GM11168 (cell line): ENCODE results near the gene GDPD5.

Source experiments
- in situ Hi-C: fragments of 300-500 bp; cut with MboI; formaldehyde crosslinking; loops from one replicate; pipeline ENCODE4 v1.12.0; 2022; ENCODE audit warnings: low sequenced_read_pairs; ENCODE audit not compliant: unreplicated experiment

Gene GDPD5

GRCh38 chr11:75518771-75519653 is 6.7 kb downstream of the GDPD5 start:
- in situ Hi-C loops = no loop called here

GRCh38 chr11:75518204-75518549 is 7.6 kb downstream of the GDPD5 start:
- in situ Hi-C loops = no loop called here

GRCh38 chr11:75516886-75517285 is 8.9 kb downstream of the GDPD5 start:
- in situ Hi-C loops = no loop called here

GRCh38 chr11:75516140-75516539 is 9.6 kb downstream of the GDPD5 start:
- in situ Hi-C loops = no loop called here

- in situ Hi-C loops = no loop called here
Observed at GRCh38 chr11:75514596-75514995, 11.1 kb downstream of the GDPD5 start.

GRCh38 chr11:75513250-75513649 is 12.5 kb downstream of the GDPD5 start:
- in situ Hi-C loops = no loop called here

- in situ Hi-C loops = no loop called here
Observed at GRCh38 chr11:75510723-75511019, 15.1 kb downstream of the GDPD5 start.

- in situ Hi-C loops = no loop called here
Observed at GRCh38 chr11:75510004-75510722, 15.6 kb downstream of the GDPD5 start.

GRCh38 chr11:75509020-75509720 is 16.6 kb downstream of the GDPD5 start:
- in situ Hi-C loops = no loop called here

GRCh38 chr11:75508051-75508561 is 17.6 kb downstream of the GDPD5 start:
- in situ Hi-C loops = no loop called here

GRCh38 chr11:75507571-75507970 is 18.2 kb downstream of the GDPD5 start:
- in situ Hi-C loops = no loop called here

GRCh38 chr11:75506827-75507226 is 18.9 kb downstream of the GDPD5 start:
- in situ Hi-C loops = no loop called here

- in situ Hi-C loops = no loop called here
Observed at GRCh38 chr11:75505916-75506692, 19.6 kb downstream of the GDPD5 start.

- in situ Hi-C loops = no loop called here
Observed at GRCh38 chr11:75504501-75504900, 21.2 kb downstream of the GDPD5 start.

GRCh38 chr11:75503531-75504099 is 22.1 kb downstream of the GDPD5 start:
- in situ Hi-C loops = no loop called here

- in situ Hi-C loops = no loop called here
Observed at GRCh38 chr11:75502138-75502537, 23.6 kb downstream of the GDPD5 start.

- in situ Hi-C loops = no loop called here
Observed at GRCh38 chr11:75500742-75501141, 25.0 kb downstream of the GDPD5 start.

- in situ Hi-C loops = no loop called here
Observed at GRCh38 chr11:75499423-75500190, 26.1 kb downstream of the GDPD5 start.

GRCh38 chr11:75498556-75499255 is 27.0 kb downstream of the GDPD5 start:
- in situ Hi-C loops = no loop called here
